OCI-LY3 (cell line): Measurements from ENCODE around the gene ITSN2.

Source experiments
- EZH2phosphoT487 ChIP-seq: fragments of 200-600 bp; shearing (Covaris generic); IDR thresholded peaks from 2 replicates; pipeline ENCODE4 v1.6.1; 2018; ENCODE audit warnings: antibody characterized with exemption, mixed run types, low read depth
- TF ChIP-seq, protein P1 (sequence below): fragments of 200-600, 300-600 bp; sonication (generic); IDR thresholded peaks from 2 replicates; pipeline ENCODE4 v1.5.1; 2014; ENCODE audit warnings: antibody characterized with exemption, low read length, low read depth

DNA sequence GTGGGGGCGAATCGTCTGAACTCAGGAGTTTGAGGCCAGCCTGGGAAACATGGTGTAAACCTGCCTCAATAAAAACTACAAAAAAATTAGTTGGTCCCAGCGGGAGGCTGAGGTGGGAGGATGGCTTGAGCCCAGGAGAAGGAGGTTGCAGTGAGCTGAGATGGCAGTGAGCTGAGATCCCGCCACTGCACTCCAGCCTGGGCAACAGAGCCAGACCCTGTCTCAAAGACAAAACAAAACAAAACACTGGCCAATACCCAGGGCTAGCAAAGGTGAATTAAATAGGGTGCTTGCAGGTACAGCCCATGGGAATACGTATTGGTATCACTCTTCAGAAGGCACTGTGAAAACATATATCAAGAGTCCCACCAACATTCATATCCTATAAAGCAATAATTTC lies 7.0 kb downstream of the ITSN2 start:
- TF ChIP-seq, protein P1, sequence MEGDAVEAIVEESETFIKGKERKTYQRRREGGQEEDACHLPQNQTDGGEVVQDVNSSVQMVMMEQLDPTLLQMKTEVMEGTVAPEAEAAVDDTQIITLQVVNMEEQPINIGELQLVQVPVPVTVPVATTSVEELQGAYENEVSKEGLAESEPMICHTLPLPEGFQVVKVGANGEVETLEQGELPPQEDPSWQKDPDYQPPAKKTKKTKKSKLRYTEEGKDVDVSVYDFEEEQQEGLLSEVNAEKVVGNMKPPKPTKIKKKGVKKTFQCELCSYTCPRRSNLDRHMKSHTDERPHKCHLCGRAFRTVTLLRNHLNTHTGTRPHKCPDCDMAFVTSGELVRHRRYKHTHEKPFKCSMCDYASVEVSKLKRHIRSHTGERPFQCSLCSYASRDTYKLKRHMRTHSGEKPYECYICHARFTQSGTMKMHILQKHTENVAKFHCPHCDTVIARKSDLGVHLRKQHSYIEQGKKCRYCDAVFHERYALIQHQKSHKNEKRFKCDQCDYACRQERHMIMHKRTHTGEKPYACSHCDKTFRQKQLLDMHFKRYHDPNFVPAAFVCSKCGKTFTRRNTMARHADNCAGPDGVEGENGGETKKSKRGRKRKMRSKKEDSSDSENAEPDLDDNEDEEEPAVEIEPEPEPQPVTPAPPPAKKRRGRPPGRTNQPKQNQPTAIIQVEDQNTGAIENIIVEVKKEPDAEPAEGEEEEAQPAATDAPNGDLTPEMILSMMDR = no peak
- no peak for TF ChIP-seq EZH2phosphoT487
